GM18499 (cell line): Measurements from ENCODE around the gene PYDC1.
"Not testable (repeated sequence)": the region's sequence is repeated elsewhere in the genome, so short reads cannot be mapped to it uniquely, and the experiment has no call there.

Source experiments
- ATAC-seq: cut with Tn5 transposase; IDR thresholded peaks from one replicate; pipeline ENCODE4 v1.9.1; 2021; ENCODE audit warnings: moderate number of reproducible peaks; ENCODE audit not compliant: insufficient read depth, unreplicated experiment

PYDC1 gene

GRCh38 chr16:31183432-31184428 is 33.2 kb downstream of the PYDC1 start:
- no peak for ATAC-seq

DNA sequence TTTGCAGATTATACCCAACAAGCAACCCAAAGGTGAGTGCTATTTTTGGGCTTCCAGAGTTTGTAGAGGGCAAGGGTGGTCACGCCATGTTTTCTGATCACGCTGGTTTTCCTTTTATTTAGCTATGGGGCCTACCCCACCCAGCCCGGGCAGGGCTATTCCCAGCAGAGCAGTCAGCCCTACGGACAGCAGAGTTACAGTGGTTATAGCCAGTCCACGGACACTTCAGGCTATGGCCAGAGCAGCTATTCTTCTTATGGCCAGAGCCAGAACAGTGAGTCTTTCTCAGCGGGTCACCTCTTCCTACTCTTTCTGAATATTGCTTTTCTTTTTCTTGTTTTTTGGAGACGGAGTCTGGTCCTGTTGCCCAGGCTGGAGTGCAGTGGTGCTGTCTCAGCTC is 34.5 kb downstream of the PYDC1 start:
- no peak for ATAC-seq

DNA sequence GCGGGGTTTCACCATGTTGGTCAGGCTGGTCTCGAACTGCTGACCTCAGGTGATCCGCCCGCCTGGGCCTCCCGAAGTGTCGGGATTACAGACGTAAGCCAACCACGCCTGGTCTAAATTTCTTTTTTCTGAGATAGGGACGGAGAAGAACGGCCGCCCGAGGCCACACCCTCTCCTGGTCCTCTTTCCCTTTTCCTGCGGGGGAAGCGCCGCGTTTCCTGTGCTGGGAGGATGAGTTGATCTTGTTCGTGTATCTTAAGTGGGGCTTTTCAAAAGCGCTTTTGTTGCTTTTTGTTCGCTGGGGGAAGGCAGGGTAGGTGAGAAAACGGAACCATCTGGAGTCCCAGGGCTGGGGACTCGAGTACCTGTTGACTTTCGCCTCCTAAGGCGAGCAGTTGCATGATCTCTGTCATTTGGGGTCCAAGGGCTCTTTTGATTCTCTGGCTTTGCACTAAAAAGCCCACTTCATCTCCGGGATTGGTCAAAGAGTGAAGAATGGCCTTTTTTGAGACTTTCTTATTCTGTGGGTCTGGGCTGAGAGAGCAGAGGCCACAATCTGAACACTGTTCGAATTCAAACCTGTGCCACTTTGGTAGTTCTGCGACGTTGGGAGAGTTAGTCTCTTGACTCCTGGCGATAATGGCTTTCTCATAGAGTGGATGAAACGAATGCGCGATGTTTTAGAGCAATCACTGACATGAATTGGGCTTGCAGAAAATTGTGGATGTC is 35.7 kb downstream of the PYDC1 start:
- no peak for ATAC-seq

GRCh38 chr16:31179747-31180459 is 37.0 kb downstream of the PYDC1 start, which contains the start of gene FUS:
TSS of gene FUS (plus strand) at chr16:31180139. CDS start at chr16:31180215, 76 bp downstream.
- peak; percentile 40 for ATAC-seq

GRCh38 chr16:31179219-31179746 is 37.7 kb downstream of the PYDC1 start:
- no peak for ATAC-seq

DNA sequence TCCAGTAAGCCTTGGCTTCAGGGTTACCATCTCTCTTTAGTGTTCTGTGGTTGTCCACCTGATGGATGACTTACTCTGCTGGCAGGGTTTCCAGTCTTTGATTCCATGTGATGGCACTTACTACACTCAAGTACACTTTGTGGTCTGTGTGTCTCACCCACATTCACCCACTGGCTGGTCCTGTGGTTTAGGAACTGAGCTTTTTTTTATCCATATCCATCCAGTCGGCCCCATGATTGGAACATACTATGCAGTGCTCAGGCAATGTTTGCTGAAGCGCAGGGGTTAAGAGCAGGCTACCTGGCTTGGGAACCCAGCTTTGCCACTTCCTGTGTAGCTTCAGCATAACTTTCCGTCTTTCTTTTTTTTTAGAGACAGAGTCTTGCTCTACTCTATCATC is 39.8 kb downstream of the PYDC1 start:
- no peak for ATAC-seq

DNA sequence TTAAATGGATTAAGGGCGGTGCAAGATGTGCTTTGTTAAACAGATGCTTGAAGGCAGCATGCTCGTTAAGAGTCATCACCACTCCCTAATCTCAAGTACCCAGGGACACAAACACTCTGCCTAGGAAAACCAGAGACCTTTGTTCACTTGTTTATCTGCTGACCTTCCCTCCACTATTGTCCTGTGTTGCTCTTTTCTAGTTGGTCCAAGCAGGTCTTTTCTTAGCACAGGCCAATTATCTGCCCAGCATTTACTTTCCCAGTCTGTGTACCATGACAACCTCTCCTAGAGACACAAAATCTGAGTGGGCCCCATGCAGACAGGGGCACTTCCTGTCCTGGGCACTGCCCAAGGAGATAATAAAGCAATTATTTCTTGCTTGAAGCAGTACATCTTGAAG is 46.9 kb downstream of the PYDC1 start:
- not testable (repeated sequence) for ATAC-seq

DNA sequence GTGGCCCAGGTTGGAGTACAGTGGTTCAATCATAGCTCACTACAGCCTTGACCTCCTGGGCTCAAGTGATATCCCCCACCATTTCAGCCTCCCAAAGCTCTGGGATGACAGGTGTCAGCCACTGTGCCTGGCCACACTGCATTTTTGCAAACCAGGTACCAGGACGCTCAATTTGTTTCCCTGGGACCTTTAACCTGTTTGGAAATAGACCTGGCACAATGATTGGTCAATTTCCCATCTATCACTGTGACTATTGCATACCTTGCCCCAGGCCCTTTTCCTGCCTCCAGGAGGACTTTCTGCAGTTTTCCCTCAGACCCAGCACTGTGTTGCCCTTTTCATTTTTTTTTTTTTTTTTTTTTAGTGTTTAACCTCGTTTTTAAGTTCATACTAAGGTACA is 48.1 kb downstream of the PYDC1 start:
- ATAC-seq: no peak

DNA sequence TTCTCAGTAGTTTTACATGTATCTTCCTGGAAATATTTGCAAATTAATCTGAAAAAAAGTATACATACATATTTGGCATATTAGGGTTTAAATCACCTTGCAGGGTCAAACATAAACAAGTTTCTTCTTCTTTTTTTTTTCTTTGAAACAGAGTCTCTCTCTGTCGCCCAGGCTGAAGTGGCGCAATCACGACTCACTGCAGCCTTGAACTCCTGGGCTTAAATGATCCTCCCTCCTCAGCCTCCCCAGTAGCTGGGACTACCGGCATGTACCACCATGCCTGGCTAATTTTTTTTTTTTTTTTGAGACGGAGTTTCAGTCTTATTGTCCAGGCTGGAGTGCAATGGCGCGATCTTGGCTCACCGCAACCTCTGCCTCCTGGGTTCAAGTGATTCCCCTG is 49.6 kb downstream of the PYDC1 start:
- no peak for ATAC-seq
